ENCODE measurements around the gene PDE6A.

Gene PDE6A

GRCh38 chr5:149900390-149900789, 44.2 kb downstream of the PDE6A start:
- Mint-ChIP-seq H3K4me3 (no peak overlapping the region), H3K27me3 (ENCODE audit: low read depth) (no peaks in the 10 kb centered on the region), H3K36me3 (ENCODE audit: low read depth) (no peaks in the 10 kb centered on the region), H3K9me3 (no peaks in the 10 kb centered on the region), H3K27ac (no peak overlapping the region), H3K4me1 (no peaks in the 10 kb centered on the region)
- no peak for TF ChIP-seq CTCF (IDR thresholded peaks at IDR 0.05; ENCODE audit: unreplicated experiment in 3 of 3)

- TF ChIP-seq CTCF (IDR thresholded peaks at IDR 0.05; ENCODE audit: unreplicated experiment in 3 of 3) = no peak
- Mint-ChIP-seq H3K9me3 (no peaks in the 10 kb centered on the region), H3K4me1 (no peaks in the 10 kb centered on the region), H3K27ac (no peak overlapping the region), H3K4me3 (no peak overlapping the region), H3K27me3 (ENCODE audit: low read depth) (no peaks in the 10 kb centered on the region), H3K36me3 (ENCODE audit: low read depth) (no peaks in the 10 kb centered on the region)
Measured at GRCh38 chr5:149898811-149899210, 45.8 kb downstream of the PDE6A start.

- Mint-ChIP-seq H3K4me3 (no peak overlapping the region), H3K27me3 (ENCODE audit: low read depth) (no peaks in the 10 kb centered on the region), H3K27ac (no peak overlapping the region), H3K9me3 (no peaks in the 10 kb centered on the region), H3K36me3 (ENCODE audit: low read depth) (no peaks in the 10 kb centered on the region), H3K4me1 (no peaks in the 10 kb centered on the region)
- no peak for TF ChIP-seq CTCF (IDR thresholded peaks at IDR 0.05; ENCODE audit: unreplicated experiment in 3 of 3)
Measured at GRCh38 chr5:149895416-149896345, 48.9 kb downstream of the PDE6A start.

- no peaks in the 10 kb centered on the region for H3K9me3 Mint-ChIP-seq
- no peaks in the 10 kb centered on the region for H3K27me3 Mint-ChIP-seq (ENCODE audit: low read depth)
- H3K4me3 Mint-ChIP-seq = no peak overlapping the region
- H3K27ac Mint-ChIP-seq = no peak overlapping the region
- no peaks in the 10 kb centered on the region for H3K36me3 Mint-ChIP-seq (ENCODE audit: low read depth)
- H3K4me1 Mint-ChIP-seq = no peaks in the 10 kb centered on the region
- TF ChIP-seq CTCF (IDR thresholded peaks at IDR 0.05; ENCODE audit: unreplicated experiment in 3 of 3) = no peak
Measured at GRCh38 chr5:149894237-149894636, 50.4 kb downstream of the PDE6A start.

- Mint-ChIP-seq H3K4me1 (no peaks in the 10 kb centered on the region), H3K9me3 (no peaks in the 10 kb centered on the region), H3K36me3 (ENCODE audit: low read depth) (no peaks in the 10 kb centered on the region), H3K27ac (no peak overlapping the region), H3K4me3 (no peak overlapping the region), H3K27me3 (ENCODE audit: low read depth) (no peaks in the 10 kb centered on the region)
- TF ChIP-seq CTCF (IDR thresholded peaks at IDR 0.05; ENCODE audit: unreplicated experiment in 3 of 3) = no peak
Measured at GRCh38 chr5:149893403-149893931, 51.1 kb downstream of the PDE6A start.

All from nephron (organoid).